HepG2 (cell line): Measurements from ENCODE around the gene TCERG1L. TPM values are rescaled to one million over a fixed set of nuclear protein-coding genes. Genes with fewer than 3 reads are reported as not detected.

Experiments
- ATAC-seq: fragments of 200-7000 bp; cut with Tn5 transposase; 3 replicates; pipeline ENCODE4 v1.9.1; 2020; ENCODE audit warnings: mild to moderate bottlenecking, moderate library complexity
- BruUV-seq: library from RNA; stranded (reverse); fragments of 400-500 nt; replicated peaks from 2 replicates; lab custom pipeline; 2021; lab: Mats Ljungman, UMichigan
- CTCF ChIA-PET: fragments of 300-600 bp; formaldehyde crosslinking; extraction: SDS; loops from one replicate; lab custom pipeline; 2021; ENCODE audit warnings: low total read pairs, inconsistent platforms, low intra/inter-chr PET ratio; lab: Yijun Ruan, JAX
- POLR2A ChIA-PET: fragments of 350-600 bp; sonication (Branson Sonifier 250); formaldehyde crosslinking; loops from one replicate; lab custom pipeline; 2020; ENCODE audit warnings: antibody characterized with exemption, inconsistent platforms; lab: Yijun Ruan, JAX
- DNase-seq: peaks from one replicate; pipeline ENCODE4 v3.0.0-alpha.2; 2015; ENCODE audit warnings: low spot score
- FAIRE-seq: peaks from 3 replicates; lab custom pipeline; 2011; peaks lifted over from hg19 to GRCh38; lab: Jason Lieb, UNC
- H2AFZ ChIP-seq: one replicate; pipeline ENCODE4 v1.6.1; 2011; ENCODE audit warnings: low read length, inconsistent platforms
- H3K27ac ChIP-seq: fragments of 300-600 bp; 3 replicates; pipeline ENCODE4 v1.8.0; 2011; ENCODE audit warnings: mixed run types, mild to moderate bottlenecking, mixed read lengths, low read length, inconsistent platforms; ENCODE audit not compliant: insufficient read depth; ENCODE audit errors: extremely low read length
- H3K27me3 ChIP-seq, 2 experiments: fragments of 200-600 bp in 1 of 2; 2 replicates in 1 of 2; 3 replicates in 1 of 2; pipeline versions ENCODE4 v1.6.0 to v1.8.0; 2011; ENCODE audit warnings: low read length in 2 of 2, mild to moderate bottlenecking in 2 of 2, moderate library complexity in 2 of 2, inconsistent platforms in 1 of 2; ENCODE audit not compliant: insufficient read depth in 2 of 2, control insufficient read depth in 1 of 2
- H3K36me3 ChIP-seq, 2 experiments: fragments of 200-600 bp in 1 of 2; replicated peaks in 1 of 2; 2 replicates in 1 of 2; 3 replicates in 1 of 2; pipeline versions ENCODE4 v1.5.1 to v1.8.0; 2011; ENCODE audit warnings: low read length in 2 of 2, inconsistent platforms in 1 of 2; ENCODE audit not compliant: insufficient read depth in 2 of 2, control insufficient read depth in 1 of 2
- H3K4me1 ChIP-seq: 2 replicates; pipeline ENCODE4 v1.5.1; 2012; ENCODE audit warnings: low read length, inconsistent platforms; ENCODE audit not compliant: insufficient read depth
- H3K4me2 ChIP-seq: 2 replicates; pipeline ENCODE4 v1.6.0; 2011; ENCODE audit warnings: low read depth, low read length, inconsistent platforms
- H3K4me3 ChIP-seq, 3 experiments: fragments of 200-600 bp in 1 of 3; sonication (generic), shearing (Covaris generic) in 1 of 3; replicated peaks in 1 of 3; 2 replicates each; pipeline ENCODE4 v1.5.1; 2011 to 2016; ENCODE audit warnings: low read length in 3 of 3, inconsistent platforms in 2 of 3, low read depth in 2 of 3, mild to moderate bottlenecking in 2 of 3, control low read depth in 1 of 3, mixed read lengths in 1 of 3; ENCODE audit not compliant: insufficient read depth in 1 of 3
- H3K79me2 ChIP-seq: one replicate; pipeline ENCODE4 v1.6.1; 2011; ENCODE audit warnings: low read length, inconsistent platforms; ENCODE audit not compliant: insufficient read depth
- H3K9ac ChIP-seq: 2 replicates; pipeline ENCODE4 v1.6.0; 2011; ENCODE audit warnings: mild to moderate bottlenecking, low read depth, low read length, inconsistent platforms; ENCODE audit not compliant: insufficient read depth
- H3K9me3 ChIP-seq: 2 replicates; pipeline ENCODE4 v1.5.1; 2012; ENCODE audit warnings: mild to moderate bottlenecking, low read length
- H4K20me1 ChIP-seq: 2 replicates; pipeline ENCODE4 v1.6.0; 2011; ENCODE audit warnings: inconsistent platforms, mild to moderate bottlenecking, low read length, moderate library complexity; ENCODE audit not compliant: insufficient read depth
- BRCA1 ChIP-seq: sonication (generic); formaldehyde crosslinking; IDR thresholded peaks from 2 replicates; pipeline ENCODE4 v1.4.0; 2020; ENCODE audit warnings: missing genetic modification reagents
- EEA1 ChIP-seq: sonication (generic); formaldehyde crosslinking; IDR thresholded peaks from 2 replicates; pipeline ENCODE4 v1.5.1; 2020; ENCODE audit warnings: mild to moderate bottlenecking, missing genetic modification reagents, borderline replicate concordance
- MED1 ChIP-seq: sonication (generic); formaldehyde crosslinking; IDR thresholded peaks from 2 replicates; pipeline ENCODE4 v1.4.0; 2020; ENCODE audit warnings: missing genetic modification reagents
- MXI1 ChIP-seq: IDR thresholded peaks from 3 replicates; pipeline ENCODE4 v1.6.1; 2012; ENCODE audit warnings: low read depth, low read length, inconsistent platforms, borderline replicate concordance
- NRL ChIP-seq: sonication (generic); formaldehyde crosslinking; IDR thresholded peaks from 2 replicates; pipeline ENCODE4 v1.5.0; 2020; ENCODE audit warnings: missing genetic modification reagents, mild to moderate bottlenecking, moderate library complexity, borderline replicate concordance
- POLR2A ChIP-seq, 2 experiments: IDR thresholded peaks; 2 replicates each; pipeline ENCODE4 v1.6.1; 2011; ENCODE audit warnings: low read depth in 2 of 2, low read length in 2 of 2, mild to moderate bottlenecking in 1 of 2, moderate library complexity in 1 of 2; ENCODE audit not compliant: insufficient read depth in 1 of 2
- POLR2G ChIP-seq: fragments of 200-400 bp; formaldehyde crosslinking; IDR thresholded peaks from 2 replicates; pipeline ENCODE4 v1.6.1; 2018; ENCODE audit warnings: mild to moderate bottlenecking, low read depth, low read length, moderate library complexity
- SAP130 ChIP-seq: IDR thresholded peaks from 2 replicates; pipeline ENCODE4 v1.6.1; 2016; ENCODE audit warnings: low read depth
- YEATS4 ChIP-seq: sonication (generic); formaldehyde crosslinking; IDR thresholded peaks from 2 replicates; pipeline ENCODE4 v1.4.0; 2020; ENCODE audit warnings: missing genetic modification reagents, borderline replicate concordance
- ZNF12 ChIP-seq: sonication (generic); formaldehyde crosslinking; IDR thresholded peaks from 2 replicates; pipeline ENCODE4 v1.5.0; 2020; ENCODE audit warnings: missing genetic modification reagents
- ZNF317 ChIP-seq: sonication (generic); formaldehyde crosslinking; IDR thresholded peaks from 2 replicates; pipeline ENCODE4 v1.5.0; 2020; ENCODE audit warnings: mild to moderate bottlenecking, missing genetic modification reagents
- ZNF337 ChIP-seq: sonication (generic); formaldehyde crosslinking; IDR thresholded peaks from 2 replicates; pipeline ENCODE4 v1.5.1; 2020; ENCODE audit warnings: missing genetic modification reagents, low read depth, mild to moderate bottlenecking, borderline replicate concordance
- ZNF430 ChIP-seq: sonication (generic); formaldehyde crosslinking; IDR thresholded peaks from 2 replicates; pipeline ENCODE4 v1.9.0; 2021; ENCODE audit warnings: mild to moderate bottlenecking, missing genetic modification reagents
- ZNF709 ChIP-seq: sonication (generic); formaldehyde crosslinking; IDR thresholded peaks from 2 replicates; pipeline ENCODE4 v1.5.0; 2020; ENCODE audit warnings: mild to moderate bottlenecking, missing genetic modification reagents
- ZNF878 ChIP-seq: sonication (generic); formaldehyde crosslinking; IDR thresholded peaks from 2 replicates; pipeline ENCODE4 v1.8.1; 2023; ENCODE audit warnings: mild to moderate bottlenecking, missing genetic modification reagents, moderate library complexity
- ZNF883 ChIP-seq: sonication (generic); formaldehyde crosslinking; IDR thresholded peaks from 2 replicates; pipeline ENCODE4 v1.5.1; 2020; ENCODE audit warnings: mild to moderate bottlenecking, missing genetic modification reagents; ENCODE audit errors: not compliant biosample characterization
- WGBS: methylation state at CpG from one replicate; pipeline ENCODE4 v1.1.6; 2017; ENCODE audit warnings: low lambda C conversion rate; 5-methylcytosine and 5-hydroxymethylcytosine counted together
- in situ Hi-C: cut with HindIII; loops from 2 replicates; pipeline ENCODE4 v1.10.0; 2017; ENCODE audit warnings: low pct_unique_long_range_greater_than_20kb; ENCODE audit not compliant: extremely low pct_ligation_motif_present
- intact Hi-C: fragments of 100-400 bp; cut with micrococcal nuclease; formaldehyde crosslinking; loops from one replicate; pipeline ENCODE4 v1.10.0; 2022; ENCODE audit not compliant: unreplicated experiment
- polyA plus RNA-seq, 8 experiments: library from polyadenylated mRNA; depleted of rRNA in 3 of 8; stranded (reverse) in 7 of 8; unstranded in 1 of 8; fragments of >200 nt; fragmentation: Illumina TruSeq in 4 of 8; extraction: Trizol in 4 of 8; gene quantifications; 2 replicates each; pipeline versions ENCODE4 v1.2.1 to v1.2.3, GENCODE V29; 2011 to 2016; ENCODE audit warnings: low read depth in 4 of 8, missing spikeins in 1 of 8, mixed read lengths in 1 of 8; ENCODE audit not compliant: insufficient read depth in 1 of 8
- total RNA-seq, 5 experiments: library from RNA; depleted of rRNA; stranded (reverse); fragments of >200 nt; fragmentation: Illumina TruSeq; extraction: Trizol; gene quantifications; 2 replicates each; pipeline ENCODE4 v1.2.3, GENCODE V29; 2016; ENCODE audit warnings: low read depth in 1 of 5
- TF ChIP-seq, protein P1 (sequence below): sonication (generic); formaldehyde crosslinking; IDR thresholded peaks from 2 replicates; pipeline ENCODE4 v1.5.1; 2020; ENCODE audit warnings: missing genetic modification reagents, mild to moderate bottlenecking, borderline replicate concordance
- TF ChIP-seq, protein P2 (sequence below): sonication (generic); formaldehyde crosslinking; IDR thresholded peaks from 2 replicates; pipeline ENCODE4 v1.4.0; 2020; ENCODE audit warnings: mild to moderate bottlenecking, missing genetic modification reagents
- TF ChIP-seq, protein P3 (sequence below): sonication (generic); formaldehyde crosslinking; IDR thresholded peaks from 2 replicates; pipeline ENCODE4 v1.5.0; 2020; ENCODE audit warnings: missing genetic modification reagents
- TF ChIP-seq, protein P4 (sequence below): IDR thresholded peaks from 2 replicates; pipeline ENCODE4 v1.6.1; 2016

TCERG1L gene
- total and polyA plus RNA-seq, 2 of the 13 experiments (the other 11 are each of a cell fraction or from before 2014, with no cell fraction given), result not detected

DNA sequence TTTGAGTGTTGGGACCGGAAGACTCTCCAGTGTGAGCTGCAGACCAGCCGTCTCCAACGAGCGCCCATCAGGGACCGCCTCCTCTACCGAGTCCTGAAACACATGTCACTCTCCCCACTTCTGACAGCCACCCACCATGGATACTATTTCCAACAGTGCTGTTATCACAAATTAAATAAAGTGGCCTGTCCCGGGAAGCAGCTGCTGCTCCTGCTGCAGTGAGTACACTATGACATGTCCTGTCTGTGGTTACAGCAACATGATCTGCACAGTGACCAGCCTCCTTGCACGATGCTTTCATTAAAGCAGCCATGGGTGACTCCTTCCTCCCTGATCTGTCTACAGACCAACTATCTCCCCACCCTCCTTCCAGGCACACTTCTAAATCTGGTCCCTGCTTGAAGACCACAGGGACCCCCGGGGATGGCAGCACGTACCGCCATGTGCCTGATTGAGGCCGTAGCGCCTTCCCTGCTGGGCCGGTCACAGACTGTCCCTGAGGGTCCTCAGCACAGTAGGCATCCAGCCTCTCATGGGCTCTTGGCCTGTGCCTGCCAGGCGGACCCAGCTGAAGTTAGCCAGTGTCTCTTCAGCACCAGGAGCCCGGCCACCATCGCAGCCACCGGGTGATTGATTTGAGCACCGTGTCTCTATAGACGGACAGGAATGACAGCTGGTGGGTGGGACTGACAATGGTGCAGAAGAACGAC is 58.8 kb downstream of the TCERG1L start (continued):
- TF ChIP-seq MXI1 (no peak), NRL (CRISPR knock-in tag) (no peak)
- TF ChIP-seq, protein P1, sequence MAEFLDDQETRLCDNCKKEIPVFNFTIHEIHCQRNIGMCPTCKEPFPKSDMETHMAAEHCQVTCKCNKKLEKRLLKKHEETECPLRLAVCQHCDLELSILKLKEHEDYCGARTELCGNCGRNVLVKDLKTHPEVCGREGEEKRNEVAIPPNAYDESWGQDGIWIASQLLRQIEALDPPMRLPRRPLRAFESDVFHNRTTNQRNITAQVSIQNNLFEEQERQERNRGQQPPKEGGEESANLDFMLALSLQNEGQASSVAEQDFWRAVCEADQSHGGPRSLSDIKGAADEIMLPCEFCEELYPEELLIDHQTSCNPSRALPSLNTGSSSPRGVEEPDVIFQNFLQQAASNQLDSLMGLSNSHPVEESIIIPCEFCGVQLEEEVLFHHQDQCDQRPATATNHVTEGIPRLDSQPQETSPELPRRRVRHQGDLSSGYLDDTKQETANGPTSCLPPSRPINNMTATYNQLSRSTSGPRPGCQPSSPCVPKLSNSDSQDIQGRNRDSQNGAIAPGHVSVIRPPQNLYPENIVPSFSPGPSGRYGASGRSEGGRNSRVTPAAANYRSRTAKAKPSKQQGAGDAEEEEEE (CRISPR knock-in tag), result no peak
- TF ChIP-seq, protein P2, sequence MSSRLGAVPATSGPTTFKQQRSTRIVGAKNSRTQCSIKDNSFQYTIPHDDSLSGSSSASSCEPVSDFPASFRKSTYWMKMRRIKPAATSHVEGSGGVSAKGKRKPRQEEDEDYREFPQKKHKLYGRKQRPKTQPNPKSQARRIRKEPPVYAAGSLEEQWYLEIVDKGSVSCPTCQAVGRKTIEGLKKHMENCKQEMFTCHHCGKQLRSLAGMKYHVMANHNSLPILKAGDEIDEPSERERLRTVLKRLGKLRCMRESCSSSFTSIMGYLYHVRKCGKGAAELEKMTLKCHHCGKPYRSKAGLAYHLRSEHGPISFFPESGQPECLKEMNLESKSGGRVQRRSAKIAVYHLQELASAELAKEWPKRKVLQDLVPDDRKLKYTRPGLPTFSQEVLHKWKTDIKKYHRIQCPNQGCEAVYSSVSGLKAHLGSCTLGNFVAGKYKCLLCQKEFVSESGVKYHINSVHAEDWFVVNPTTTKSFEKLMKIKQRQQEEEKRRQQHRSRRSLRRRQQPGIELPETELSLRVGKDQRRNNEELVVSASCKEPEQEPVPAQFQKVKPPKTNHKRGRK (CRISPR knock-in tag), result no peak

DNA sequence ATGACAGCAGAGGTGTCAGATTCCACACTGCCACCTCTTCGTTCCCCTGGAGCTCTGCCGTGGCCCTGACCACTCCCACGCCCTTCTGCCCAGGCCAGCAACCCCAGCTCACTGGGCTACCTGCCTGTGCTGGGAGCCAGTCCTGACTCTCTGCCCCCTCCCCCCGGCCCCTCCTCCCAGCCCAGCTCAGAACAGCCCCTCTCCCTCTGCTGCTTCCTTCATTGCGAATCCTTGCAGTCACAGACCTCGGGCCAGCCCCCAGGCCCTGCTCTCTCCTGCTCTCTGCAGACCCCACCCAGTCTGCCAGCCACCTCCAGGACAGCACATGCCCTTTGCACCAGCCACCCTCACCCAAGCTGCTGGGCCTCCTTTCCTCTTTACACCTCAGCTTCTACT is 60.4 kb downstream of the TCERG1L start:
- ATAC-seq (no peak), FAIRE-seq (no peak), DNase-seq (no peak)
- H3K4me2 ChIP-seq, result no peak overlapping the region
- H3K9me3 ChIP-seq, result no peaks in the 10 kb centered on the region
- no peaks in the 10 kb centered on the region for H4K20me1 ChIP-seq
- H2AFZ ChIP-seq, result no peak overlapping the region
- peaks cover 8 to 42% of the 10 kb centered on the region in 2 experiments; a peak in 4 of 5 replicates for H3K27me3 ChIP-seq
- intact Hi-C loops, result no loop called here
- H3K36me3 ChIP-seq, result no peaks in the 10 kb centered on the region
- no peaks in the 10 kb centered on the region for H3K4me1 ChIP-seq
- H3K9ac ChIP-seq, result no peak overlapping the region
- in situ Hi-C loops, result no loop called here
- H3K79me2 ChIP-seq, result no peaks in the 10 kb centered on the region
- ChIA-PET POLR2A (no interaction called here), CTCF (no interaction called here)
- 8% methylated on average over 4 of the region's 6 CpGs for WGBS
- H3K27ac ChIP-seq, result no peak overlapping the region
- BruUV-seq, result no TSS peak
- H3K4me3 ChIP-seq, result no peak overlapping the region
- TF ChIP-seq, protein P3, sequence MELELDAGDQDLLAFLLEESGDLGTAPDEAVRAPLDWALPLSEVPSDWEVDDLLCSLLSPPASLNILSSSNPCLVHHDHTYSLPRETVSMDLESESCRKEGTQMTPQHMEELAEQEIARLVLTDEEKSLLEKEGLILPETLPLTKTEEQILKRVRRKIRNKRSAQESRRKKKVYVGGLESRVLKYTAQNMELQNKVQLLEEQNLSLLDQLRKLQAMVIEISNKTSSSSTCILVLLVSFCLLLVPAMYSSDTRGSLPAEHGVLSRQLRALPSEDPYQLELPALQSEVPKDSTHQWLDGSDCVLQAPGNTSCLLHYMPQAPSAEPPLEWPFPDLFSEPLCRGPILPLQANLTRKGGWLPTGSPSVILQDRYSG (CRISPR knock-in tag), result no peak
- TF ChIP-seq ZNF883 (CRISPR knock-in tag) (no peak), ZNF430 (CRISPR knock-in tag) (no peak), ZNF12 (CRISPR knock-in tag) (no peak), ZNF317 (no peak), YEATS4 (CRISPR knock-in tag) (no peak), MED1 (CRISPR knock-in tag) (no peak), POLR2A (IDR thresholded peaks at IDR 0.05; ENCODE audit: insufficient read depth in 1 of 2, low read depth in 2 of 2, low read length in 2 of 2) (no peak), ZNF878 (no peak), POLR2G (no peak), ZNF337 (CRISPR knock-in tag) (no peak), SAP130 (no peak), BRCA1 (CRISPR knock-in tag) (no peak), EEA1 (CRISPR knock-in tag) (no peak), ZNF709 (no peak)
- TF ChIP-seq, protein P4, sequence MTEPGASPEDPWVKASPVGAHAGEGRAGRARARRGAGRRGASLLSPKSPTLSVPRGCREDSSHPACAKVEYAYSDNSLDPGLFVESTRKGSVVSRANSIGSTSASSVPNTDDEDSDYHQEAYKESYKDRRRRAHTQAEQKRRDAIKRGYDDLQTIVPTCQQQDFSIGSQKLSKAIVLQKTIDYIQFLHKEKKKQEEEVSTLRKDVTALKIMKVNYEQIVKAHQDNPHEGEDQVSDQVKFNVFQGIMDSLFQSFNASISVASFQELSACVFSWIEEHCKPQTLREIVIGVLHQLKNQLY, result no peak
